Tibial nerve (tissue), 4 donors: ENCODE measurements around the gene USE1.

Experiments
- EP300 ChIP-seq, 2 donors: sonication (generic); formaldehyde crosslinking; IDR thresholded peaks; one replicate each; pipeline ENCODE4 v1.6.1; 2017; ENCODE audit warnings: antibody characterized with exemption in 2 of 2, mild to moderate bottlenecking in 1 of 2
- POLR2A ChIP-seq, 2 donors: fragments of 450-650 bp; IDR thresholded peaks; one replicate each; pipeline ENCODE4 v1.6.1; 2017; ENCODE audit warnings: antibody characterized with exemption in 2 of 2, mild to moderate bottlenecking in 2 of 2, moderate library complexity in 2 of 2
- TF ChIP-seq, protein P1 (sequence below), 5 experiments: fragments of 200-600 bp in 3 of 5; fragments of 450-650 bp in 2 of 5; sonication (generic) in 3 of 5; IDR thresholded peaks; one replicate each; pipeline ENCODE4 v1.5.1; 2016 to 2019; ENCODE audit warnings: antibody characterized with exemption in 5 of 5, mild to moderate bottlenecking in 3 of 5, moderate library complexity in 2 of 5

DNA sequence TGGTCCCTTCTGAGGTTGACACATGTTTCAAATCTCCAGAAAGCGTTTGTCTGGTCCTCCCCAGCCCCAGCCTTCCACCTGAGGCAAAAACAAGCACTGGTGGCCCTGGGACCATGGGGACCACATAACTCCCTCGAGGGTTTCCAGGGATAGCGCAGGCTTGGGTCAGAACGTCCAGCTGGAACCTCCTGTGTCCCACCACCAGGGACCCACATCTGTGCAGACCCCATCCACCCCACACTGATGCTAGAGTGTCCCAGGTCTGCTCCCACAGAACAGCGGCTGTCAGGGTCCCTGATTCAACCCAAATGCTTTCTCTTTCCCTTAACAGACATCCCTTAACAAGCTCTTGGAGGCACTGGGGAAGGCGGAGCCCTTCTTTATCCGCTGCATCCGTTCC is 29.6 kb upstream of the USE1 start:
- TF ChIP-seq EP300 (IDR thresholded peaks at IDR 0.05) = no peak
- no peak for TF ChIP-seq POLR2A (IDR thresholded peaks at IDR 0.05)
- TF ChIP-seq, protein P1, sequence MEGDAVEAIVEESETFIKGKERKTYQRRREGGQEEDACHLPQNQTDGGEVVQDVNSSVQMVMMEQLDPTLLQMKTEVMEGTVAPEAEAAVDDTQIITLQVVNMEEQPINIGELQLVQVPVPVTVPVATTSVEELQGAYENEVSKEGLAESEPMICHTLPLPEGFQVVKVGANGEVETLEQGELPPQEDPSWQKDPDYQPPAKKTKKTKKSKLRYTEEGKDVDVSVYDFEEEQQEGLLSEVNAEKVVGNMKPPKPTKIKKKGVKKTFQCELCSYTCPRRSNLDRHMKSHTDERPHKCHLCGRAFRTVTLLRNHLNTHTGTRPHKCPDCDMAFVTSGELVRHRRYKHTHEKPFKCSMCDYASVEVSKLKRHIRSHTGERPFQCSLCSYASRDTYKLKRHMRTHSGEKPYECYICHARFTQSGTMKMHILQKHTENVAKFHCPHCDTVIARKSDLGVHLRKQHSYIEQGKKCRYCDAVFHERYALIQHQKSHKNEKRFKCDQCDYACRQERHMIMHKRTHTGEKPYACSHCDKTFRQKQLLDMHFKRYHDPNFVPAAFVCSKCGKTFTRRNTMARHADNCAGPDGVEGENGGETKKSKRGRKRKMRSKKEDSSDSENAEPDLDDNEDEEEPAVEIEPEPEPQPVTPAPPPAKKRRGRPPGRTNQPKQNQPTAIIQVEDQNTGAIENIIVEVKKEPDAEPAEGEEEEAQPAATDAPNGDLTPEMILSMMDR (IDR thresholded peaks at IDR 0.05) = no peak
